PC-9 (cell line): ENCODE measurements around the gene CACNA2D1.

Experiments
- EZH2 ChIP-seq: fragments of 200-600 bp; sonication (generic); IDR thresholded peaks from 2 replicates; pipeline ENCODE4 v1.8.0; 2017; ENCODE audit warnings: antibody characterized with exemption, low read depth
- TF ChIP-seq, protein P1 (sequence below): fragments of 200-600 bp; sonication (generic); conservative IDR thresholded peaks from 2 replicates; pipeline ENCODE4 v1.6.1; 2017; ENCODE audit warnings: mixed run types, antibody characterized with exemption, mild to moderate bottlenecking, moderate library complexity

DNA sequence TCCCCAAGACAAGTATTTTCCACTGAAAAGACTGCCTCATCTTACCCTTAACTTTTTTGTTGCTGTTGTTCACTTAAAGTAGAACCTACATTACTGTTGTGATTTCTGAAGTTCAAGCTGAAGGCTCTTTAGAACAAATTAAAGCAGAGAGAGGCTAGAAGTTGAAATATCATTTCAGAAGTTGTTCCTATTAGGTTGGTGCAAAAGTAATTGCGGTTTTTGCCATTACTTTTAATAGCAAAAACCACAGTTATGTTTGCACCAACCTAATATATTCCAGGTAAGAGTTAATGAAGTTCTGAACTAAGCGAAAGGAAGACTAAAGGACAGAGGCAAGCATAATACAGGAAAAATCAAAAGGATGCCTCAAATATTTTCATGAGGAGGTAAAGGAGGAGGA lies 153.7 kb downstream of the CACNA2D1 start:
- TF ChIP-seq, protein P1, sequence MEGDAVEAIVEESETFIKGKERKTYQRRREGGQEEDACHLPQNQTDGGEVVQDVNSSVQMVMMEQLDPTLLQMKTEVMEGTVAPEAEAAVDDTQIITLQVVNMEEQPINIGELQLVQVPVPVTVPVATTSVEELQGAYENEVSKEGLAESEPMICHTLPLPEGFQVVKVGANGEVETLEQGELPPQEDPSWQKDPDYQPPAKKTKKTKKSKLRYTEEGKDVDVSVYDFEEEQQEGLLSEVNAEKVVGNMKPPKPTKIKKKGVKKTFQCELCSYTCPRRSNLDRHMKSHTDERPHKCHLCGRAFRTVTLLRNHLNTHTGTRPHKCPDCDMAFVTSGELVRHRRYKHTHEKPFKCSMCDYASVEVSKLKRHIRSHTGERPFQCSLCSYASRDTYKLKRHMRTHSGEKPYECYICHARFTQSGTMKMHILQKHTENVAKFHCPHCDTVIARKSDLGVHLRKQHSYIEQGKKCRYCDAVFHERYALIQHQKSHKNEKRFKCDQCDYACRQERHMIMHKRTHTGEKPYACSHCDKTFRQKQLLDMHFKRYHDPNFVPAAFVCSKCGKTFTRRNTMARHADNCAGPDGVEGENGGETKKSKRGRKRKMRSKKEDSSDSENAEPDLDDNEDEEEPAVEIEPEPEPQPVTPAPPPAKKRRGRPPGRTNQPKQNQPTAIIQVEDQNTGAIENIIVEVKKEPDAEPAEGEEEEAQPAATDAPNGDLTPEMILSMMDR: no peak
- no peak for TF ChIP-seq EZH2
